ENCODE data around the gene SHISA9.

- TF ChIP-seq MAX (IDR thresholded peaks at IDR 0.05; ENCODE audit: low read depth, low read length) = no peak
- no peak for TF ChIP-seq CTCF (IDR thresholded peaks at IDR 0.05; ENCODE audit: low read depth, low read length)
- TF ChIP-seq POLR2A (IDR thresholded peaks at IDR 0.05; ENCODE audit: extremely low read depth, insufficient read length) = no peak
- no peak for TF ChIP-seq MYC (IDR thresholded peaks at IDR 0.05; ENCODE audit: low read depth, low read length)
Measured at GRCh38 chr16:13093661-13094060, 192.3 kb downstream of the SHISA9 start.

Measured in NB4 (cell line).